GM12878 (cell line): ENCODE measurements around the gene HTRA3. TPM values are rescaled to one million over a fixed set of nuclear protein-coding genes. Genes with fewer than 3 reads are reported as not detected.

Source experiments
- ATAC-seq: fragments of 200-7000 bp; cut with Tn5 transposase; 3 replicates; pipeline ENCODE4 v1.9.1; 2020; ENCODE audit warnings: mild to moderate bottlenecking, moderate library complexity
- BruUV-seq: library from RNA; stranded (reverse); fragments of 400-500 nt; replicated peaks from 2 replicates; lab custom pipeline; 2021; lab: Mats Ljungman, UMichigan
- CTCF ChIA-PET: fragments of 300-600 bp; sonication (Branson Sonifier 250); formaldehyde crosslinking; extraction: SDS; loops from one replicate; lab custom pipeline; 2021; ENCODE audit warnings: inconsistent platforms; lab: Yijun Ruan, JAX
- POLR2A ChIA-PET: fragments of 350-600 bp; formaldehyde crosslinking; extraction: SDS; loops from one replicate; lab custom pipeline; 2021; ENCODE audit warnings: inconsistent platforms; lab: Charles Lee
- RAD21 ChIA-PET: fragments of 300-600 bp; sonication (Branson Sonifier 250); formaldehyde crosslinking; loops from one replicate; lab custom pipeline; 2023; ENCODE audit warnings: antibody characterized with exemption; ENCODE audit not compliant: unreplicated experiment; lab: Charles Lee
- SMC1A ChIA-PET: fragments of 300-600 bp; sonication (Branson Sonifier 250); formaldehyde crosslinking; loops from one replicate; lab custom pipeline; 2023; ENCODE audit not compliant: unreplicated experiment, uncharacterized antibody; lab: Charles Lee
- DNase-seq: peaks from one replicate; pipeline ENCODE4 v3.0.0-alpha.2; 2011; ENCODE audit warnings: low read depth, low spot score
- FAIRE-seq: peaks from 3 replicates; lab custom pipeline; 2011; peaks lifted over from hg19 to GRCh38; lab: Jason Lieb, UNC
- H2AFZ ChIP-seq: 2 replicates; pipeline ENCODE4 v1.6.0; 2011; ENCODE audit warnings: low read depth, low read length, control low read depth; ENCODE audit not compliant: control insufficient read depth
- H3K27ac ChIP-seq: 2 replicates; pipeline ENCODE4 v1.5.1; 2011; ENCODE audit warnings: control low read depth; ENCODE audit not compliant: control insufficient read depth, insufficient read depth
- H3K27me3 ChIP-seq, 2 experiments: replicated peaks in 1 of 2; 2 replicates each; pipeline versions ENCODE4 v1.6.0 to v1.6.1; 2011; ENCODE audit warnings: low read length in 1 of 2; ENCODE audit not compliant: control insufficient read depth in 2 of 2, insufficient read depth in 2 of 2
- H3K36me3 ChIP-seq, 2 experiments: 2 replicates each; pipeline ENCODE4 v1.5.1; 2011; ENCODE audit warnings: low read length in 1 of 2; ENCODE audit not compliant: control insufficient read depth in 2 of 2, insufficient read depth in 2 of 2
- H3K4me1 ChIP-seq: 2 replicates; pipeline ENCODE4 v1.6.1; 2011; ENCODE audit warnings: mild to moderate bottlenecking, low read length, moderate library complexity, mixed read lengths; ENCODE audit not compliant: control insufficient read depth, insufficient read depth
- H3K4me2 ChIP-seq: 2 replicates; pipeline ENCODE4 v1.6.0; 2011; ENCODE audit warnings: control low read depth; ENCODE audit not compliant: control insufficient read depth, insufficient read depth
- H3K4me3 ChIP-seq: fragments of 200-600 bp; sonication (generic); 2 replicates; pipeline ENCODE4 v1.5.1; 2016
- H3K79me2 ChIP-seq: 2 replicates; pipeline ENCODE4 v1.6.0; 2011; ENCODE audit warnings: low read length; ENCODE audit not compliant: control insufficient read depth, insufficient read depth
- H3K9ac ChIP-seq: 2 replicates; pipeline ENCODE4 v1.8.0; 2011; ENCODE audit warnings: low read length, control low read depth, mixed read lengths; ENCODE audit not compliant: control insufficient read depth, insufficient read depth
- H3K9me3 ChIP-seq: replicated peaks from 3 replicates; pipeline ENCODE4 v1.5.1; 2011; ENCODE audit warnings: mild to moderate bottlenecking, low read length; ENCODE audit not compliant: control insufficient read depth, insufficient read depth
- H4K20me1 ChIP-seq: 2 replicates; pipeline ENCODE4 v1.6.0; 2011; ENCODE audit not compliant: control insufficient read depth, insufficient read depth
- FOXM1 ChIP-seq: IDR thresholded peaks from 2 replicates; pipeline ENCODE4 v1.6.1; 2012; ENCODE audit warnings: low read depth, mild to moderate bottlenecking, inconsistent platforms, low read length, moderate library complexity
- HCFC1 ChIP-seq: fragments of 150-350 bp; IDR thresholded peaks from 2 replicates; pipeline ENCODE4 v1.6.1; 2014; ENCODE audit warnings: low read length
- MTA2 ChIP-seq: fragments of 450-650 bp; IDR thresholded peaks from 2 replicates; pipeline ENCODE4 v1.6.1; 2016; ENCODE audit warnings: low read depth, mild to moderate bottlenecking, moderate library complexity
- PAX5 ChIP-seq: IDR thresholded peaks from 2 replicates; pipeline ENCODE4 v1.6.1; 2011; ENCODE audit warnings: low read depth, low read length, borderline replicate concordance
- POLR2AphosphoS2 ChIP-seq: IDR thresholded peaks from 2 replicates; pipeline ENCODE4 v1.6.1; 2011; ENCODE audit warnings: low read depth, mild to moderate bottlenecking, low read length, improper control_type of control experiment, moderate library complexity
- SP1 ChIP-seq: IDR thresholded peaks from one replicate; pipeline ENCODE4 v1.6.1; 2011; ENCODE audit warnings: low read depth, low read length
- SREBF2 ChIP-seq: IDR thresholded peaks from 2 replicates; pipeline ENCODE4 v1.6.1; 2012; ENCODE audit warnings: mild to moderate bottlenecking, low read length
- WGBS: methylation state at CpG from one replicate; pipeline ENCODE4 v1.1.6; 2016; ENCODE audit warnings: low lambda C conversion rate; ENCODE audit not compliant: insufficient replicate concordance, insufficient coverage; ENCODE audit errors: missing lambda C conversion rate; 5-methylcytosine and 5-hydroxymethylcytosine counted together
- in situ Hi-C: fragments of 300-500 bp; cut with MboI; formaldehyde crosslinking; loops from 9 replicates; pipeline ENCODE4 v1.14.3; 2018; ENCODE audit warnings: mixed read lengths
- intact Hi-C: fragments of 100-400 bp; cut with micrococcal nuclease; formaldehyde crosslinking; loops from one replicate; pipeline ENCODE4 v1.14.2; 2022; ENCODE audit not compliant: unreplicated experiment
- polyA plus RNA-seq, 11 experiments: library from polyadenylated mRNA; depleted of rRNA in 4 of 11; unstranded in 6 of 11; stranded (reverse) in 5 of 11; fragments of >200 nt; fragmentation: Nextera tagmentation in 4 of 11; fragmentation: Illumina TruSeq in 1 of 11; extraction: Ambion mirVana in 4 of 11; extraction: Trizol in 1 of 11; gene quantifications; 1 replicate in 1 of 11; 2 replicates in 10 of 11; pipeline versions ENCODE4 v1.2.1 to v1.2.3, GENCODE V29; 2011 to 2016; ENCODE audit warnings: inconsistent platforms in 2 of 11, missing spikeins in 2 of 11, low read depth in 1 of 11
- total RNA-seq, 4 experiments: library from RNA; depleted of rRNA in 3 of 4; stranded (reverse); fragments of >200 nt in 3 of 4; fragmentation: Illumina TruSeq in 1 of 4; extraction: Trizol in 1 of 4; gene quantifications; 2 replicates each; pipeline versions ENCODE4 v1.2.1 to v1.2.3, GENCODE V29; 2013 to 2021
- TF ChIP-seq, protein P1 (sequence below): IDR thresholded peaks from 2 replicates; pipeline ENCODE4 v1.6.1; 2012; ENCODE audit warnings: low read depth, low read length, improper control_type of control experiment
- TF ChIP-seq, protein P2 (sequence below): fragments of 150-350 bp; IDR thresholded peaks from 2 replicates; pipeline ENCODE4 v1.6.1; 2016; ENCODE audit warnings: low read depth, low read length
- TF ChIP-seq, protein P3 (sequence below): fragments of 450-650 bp; IDR thresholded peaks from 2 replicates; pipeline ENCODE4 v1.6.1; 2017; ENCODE audit warnings: mild to moderate bottlenecking, moderate library complexity

The HTRA3 gene
- total and polyA plus RNA-seq, 10 of the 15 experiments (the other 5 are each of a cell fraction or from before 2014, with no cell fraction given), result 0.04 to 1.2 (median 0.08) TPM; not detected in 7

DNA sequence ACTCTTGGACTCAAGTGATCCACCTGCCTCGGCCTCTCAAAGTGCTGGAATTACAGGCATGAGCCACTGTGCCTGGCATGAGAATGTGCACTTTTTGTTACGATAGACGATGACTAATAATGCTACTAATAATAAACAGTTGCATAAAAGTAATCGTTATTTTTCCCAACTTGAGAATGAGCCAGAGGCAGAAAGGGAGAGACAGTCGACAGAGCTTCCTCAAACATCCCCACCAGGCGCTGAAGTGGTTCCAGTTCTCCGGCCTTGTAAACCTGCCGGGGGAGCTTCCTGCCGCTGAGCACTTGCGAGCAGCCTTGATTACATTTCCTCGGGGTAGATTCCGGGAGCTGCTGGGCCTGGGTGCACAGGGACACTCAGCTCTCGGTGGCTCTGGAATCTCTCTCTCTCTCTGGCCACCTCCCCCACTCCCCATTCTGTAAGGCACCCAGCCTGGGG lies 8.9 kb upstream of the HTRA3 start:
- ChIA-PET CTCF (no interaction called here), POLR2A (no interaction called here)
- Histone ChIP-seq H3K4me1 (no peaks in the 10 kb centered on the region), H3K9me3 (no peaks in the 10 kb centered on the region), H3K36me3 (no peaks in the 10 kb centered on the region), H3K27me3 (no peaks in the 10 kb centered on the region; a peak in 1 of 4 replicates), H3K79me2 (no peaks in the 10 kb centered on the region), H3K27ac (no peak overlapping the region), H3K4me3 (no peak overlapping the region), H2AFZ (no peak overlapping the region), H3K4me2 (no peak overlapping the region)
- no peak for ATAC-seq
- BruUV-seq, result no TSS peak
- DNase-seq, result no peak
- intact Hi-C loops, result no loop called here
- TF ChIP-seq, protein P1, sequence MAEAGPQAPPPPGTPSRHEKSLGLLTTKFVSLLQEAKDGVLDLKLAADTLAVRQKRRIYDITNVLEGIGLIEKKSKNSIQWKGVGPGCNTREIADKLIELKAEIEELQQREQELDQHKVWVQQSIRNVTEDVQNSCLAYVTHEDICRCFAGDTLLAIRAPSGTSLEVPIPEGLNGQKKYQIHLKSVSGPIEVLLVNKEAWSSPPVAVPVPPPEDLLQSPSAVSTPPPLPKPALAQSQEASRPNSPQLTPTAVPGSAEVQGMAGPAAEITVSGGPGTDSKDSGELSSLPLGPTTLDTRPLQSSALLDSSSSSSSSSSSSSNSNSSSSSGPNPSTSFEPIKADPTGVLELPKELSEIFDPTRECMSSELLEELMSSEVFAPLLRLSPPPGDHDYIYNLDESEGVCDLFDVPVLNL, result no peak
- no peak for TF ChIP-seq SREBF2
- TF ChIP-seq PAX5, result no peak
- TF ChIP-seq, protein P2, sequence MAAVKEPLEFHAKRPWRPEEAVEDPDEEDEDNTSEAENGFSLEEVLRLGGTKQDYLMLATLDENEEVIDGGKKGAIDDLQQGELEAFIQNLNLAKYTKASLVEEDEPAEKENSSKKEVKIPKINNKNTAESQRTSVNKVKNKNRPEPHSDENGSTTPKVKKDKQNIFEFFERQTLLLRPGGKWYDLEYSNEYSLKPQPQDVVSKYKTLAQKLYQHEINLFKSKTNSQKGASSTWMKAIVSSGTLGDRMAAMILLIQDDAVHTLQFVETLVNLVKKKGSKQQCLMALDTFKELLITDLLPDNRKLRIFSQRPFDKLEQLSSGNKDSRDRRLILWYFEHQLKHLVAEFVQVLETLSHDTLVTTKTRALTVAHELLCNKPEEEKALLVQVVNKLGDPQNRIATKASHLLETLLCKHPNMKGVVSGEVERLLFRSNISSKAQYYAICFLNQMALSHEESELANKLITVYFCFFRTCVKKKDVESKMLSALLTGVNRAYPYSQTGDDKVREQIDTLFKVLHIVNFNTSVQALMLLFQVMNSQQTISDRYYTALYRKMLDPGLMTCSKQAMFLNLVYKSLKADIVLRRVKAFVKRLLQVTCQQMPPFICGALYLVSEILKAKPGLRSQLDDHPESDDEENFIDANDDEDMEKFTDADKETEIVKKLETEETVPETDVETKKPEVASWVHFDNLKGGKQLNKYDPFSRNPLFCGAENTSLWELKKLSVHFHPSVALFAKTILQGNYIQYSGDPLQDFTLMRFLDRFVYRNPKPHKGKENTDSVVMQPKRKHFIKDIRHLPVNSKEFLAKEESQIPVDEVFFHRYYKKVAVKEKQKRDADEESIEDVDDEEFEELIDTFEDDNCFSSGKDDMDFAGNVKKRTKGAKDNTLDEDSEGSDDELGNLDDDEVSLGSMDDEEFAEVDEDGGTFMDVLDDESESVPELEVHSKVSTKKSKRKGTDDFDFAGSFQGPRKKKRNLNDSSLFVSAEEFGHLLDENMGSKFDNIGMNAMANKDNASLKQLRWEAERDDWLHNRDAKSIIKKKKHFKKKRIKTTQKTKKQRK, result no peak
- no peak for TF ChIP-seq MTA2
- TF ChIP-seq FOXM1, result no peak
- TF ChIP-seq SP1, result no peak
- TF ChIP-seq, protein P3, sequence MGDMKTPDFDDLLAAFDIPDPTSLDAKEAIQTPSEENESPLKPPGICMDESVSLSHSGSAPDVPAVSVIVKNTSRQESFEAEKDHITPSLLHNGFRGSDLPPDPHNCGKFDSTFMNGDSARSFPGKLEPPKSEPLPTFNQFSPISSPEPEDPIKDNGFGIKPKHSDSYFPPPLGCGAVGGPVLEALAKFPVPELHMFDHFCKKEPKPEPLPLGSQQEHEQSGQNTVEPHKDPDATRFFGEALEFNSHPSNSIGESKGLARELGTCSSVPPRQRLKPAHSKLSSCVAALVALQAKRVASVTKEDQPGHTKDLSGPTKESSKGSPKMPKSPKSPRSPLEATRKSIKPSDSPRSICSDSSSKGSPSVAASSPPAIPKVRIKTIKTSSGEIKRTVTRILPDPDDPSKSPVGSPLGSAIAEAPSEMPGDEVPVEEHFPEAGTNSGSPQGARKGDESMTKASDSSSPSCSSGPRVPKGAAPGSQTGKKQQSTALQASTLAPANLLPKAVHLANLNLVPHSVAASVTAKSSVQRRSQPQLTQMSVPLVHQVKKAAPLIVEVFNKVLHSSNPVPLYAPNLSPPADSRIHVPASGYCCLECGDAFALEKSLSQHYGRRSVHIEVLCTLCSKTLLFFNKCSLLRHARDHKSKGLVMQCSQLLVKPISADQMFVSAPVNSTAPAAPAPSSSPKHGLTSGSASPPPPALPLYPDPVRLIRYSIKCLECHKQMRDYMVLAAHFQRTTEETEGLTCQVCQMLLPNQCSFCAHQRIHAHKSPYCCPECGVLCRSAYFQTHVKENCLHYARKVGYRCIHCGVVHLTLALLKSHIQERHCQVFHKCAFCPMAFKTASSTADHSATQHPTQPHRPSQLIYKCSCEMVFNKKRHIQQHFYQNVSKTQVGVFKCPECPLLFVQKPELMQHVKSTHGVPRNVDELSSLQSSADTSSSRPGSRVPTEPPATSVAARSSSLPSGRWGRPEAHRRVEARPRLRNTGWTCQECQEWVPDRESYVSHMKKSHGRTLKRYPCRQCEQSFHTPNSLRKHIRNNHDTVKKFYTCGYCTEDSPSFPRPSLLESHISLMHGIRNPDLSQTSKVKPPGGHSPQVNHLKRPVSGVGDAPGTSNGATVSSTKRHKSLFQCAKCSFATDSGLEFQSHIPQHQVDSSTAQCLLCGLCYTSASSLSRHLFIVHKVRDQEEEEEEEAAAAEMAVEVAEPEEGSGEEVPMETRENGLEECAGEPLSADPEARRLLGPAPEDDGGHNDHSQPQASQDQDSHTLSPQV, result no peak
- TF ChIP-seq POLR2AphosphoS2, result no peak
- no peak for TF ChIP-seq HCFC1
- TF ChIP-seq, all 136 proteins: peak for 0
- 26% methylated on average over 13 of the region's 13 CpGs for WGBS
- RAD21 ChIA-PET, result no interaction called here
- H3K9ac ChIP-seq, result no peak overlapping the region
- in situ Hi-C loops, result loop anchor here (10.0 kb wide), 1 partner anchor 334 kb away; the partner anchor contains the start of gene CPZ
- no peak for FAIRE-seq
- no peaks in the 10 kb centered on the region for H4K20me1 ChIP-seq
- SMC1A ChIA-PET, result no interaction called here
